KMS-11 (cell line): ENCODE data around the gene FLT3.

Source experiments
- H2AFZ ChIP-seq: fragments of 200-600 bp; sonication (generic); 2 replicates; pipeline ENCODE4 v1.6.1; 2016; ENCODE audit warnings: antibody characterized with exemption, mixed run types, low read depth
- H3K27ac ChIP-seq: fragments of 200-600 bp; sonication (generic); 2 replicates; pipeline ENCODE4 v1.6.1; 2016; ENCODE audit warnings: mild to moderate bottlenecking, mixed run types
- H3K27me3 ChIP-seq: fragments of 200-600 bp; sonication (generic); 2 replicates; pipeline ENCODE4 v1.6.1; 2017; ENCODE audit warnings: mild to moderate bottlenecking, low read depth, mixed run types, moderate library complexity; ENCODE audit not compliant: insufficient read depth
- H3K36me3 ChIP-seq: fragments of 200-600 bp; sonication (generic); 2 replicates; pipeline ENCODE4 v1.6.1; 2017; ENCODE audit warnings: mild to moderate bottlenecking, mixed run types; ENCODE audit not compliant: insufficient read depth
- H3K4me1 ChIP-seq: fragments of 200-600 bp; sonication (generic); 2 replicates; pipeline ENCODE4 v1.6.1; 2016; ENCODE audit warnings: mild to moderate bottlenecking, low read depth, mixed run types; ENCODE audit not compliant: poor library complexity, severe bottlenecking
- H3K4me2 ChIP-seq: fragments of 200-600 bp; sonication (generic); 2 replicates; pipeline ENCODE4 v1.7.0; 2016; ENCODE audit warnings: mild to moderate bottlenecking, mixed run types
- H3K4me3 ChIP-seq: fragments of 200-600 bp; sonication (generic); IDR thresholded peaks from 2 replicates; pipeline ENCODE4 v1.6.1; 2017; ENCODE audit warnings: low read depth, low read length, mixed read lengths; ENCODE audit not compliant: insufficient read depth
- H3K79me2 ChIP-seq: fragments of 200-600 bp; sonication (generic); 2 replicates; pipeline ENCODE4 v1.6.1; 2016; ENCODE audit warnings: low read depth, mixed run types; ENCODE audit not compliant: insufficient read depth
- H3K9ac ChIP-seq: fragments of 200-600 bp; sonication (generic); 2 replicates; pipeline ENCODE4 v1.6.1; 2016; ENCODE audit warnings: mild to moderate bottlenecking, mixed run types
- H4K20me1 ChIP-seq: fragments of 200-600 bp; sonication (generic); 2 replicates; pipeline ENCODE4 v1.6.1; 2016; ENCODE audit warnings: mild to moderate bottlenecking, mixed run types; ENCODE audit not compliant: insufficient read depth
- CTCF ChIP-seq: fragments of 200-600 bp; sonication (generic); conservative IDR thresholded peaks from 2 replicates; pipeline ENCODE4 v1.6.1; 2017; ENCODE audit warnings: low read depth, mild to moderate bottlenecking, antibody characterized with exemption, low read length, moderate library complexity, mixed read lengths

Gene FLT3

GRCh38 chr13:27991881-27992280 is 108.5 kb downstream of the FLT3 start:
- Histone ChIP-seq H3K79me2 (no peaks in the 10 kb centered on the region), H3K9ac (no peak overlapping the region), H3K36me3 (no peaks in the 10 kb centered on the region), H3K27ac (no peak overlapping the region), H3K4me2 (no peak overlapping the region), H3K4me3 (no peak overlapping the region), H3K27me3 (no peaks in the 10 kb centered on the region), H3K4me1 (no peaks in the 10 kb centered on the region), H2AFZ (no peak overlapping the region), H4K20me1 (no peaks in the 10 kb centered on the region)
- no peak for TF ChIP-seq CTCF

- H3K36me3 ChIP-seq = no peaks in the 10 kb centered on the region
- no peak within 1 kb of the TSS for H2AFZ ChIP-seq
- H3K9ac ChIP-seq = no peak within 1 kb of the TSS
- no peak within 1 kb of the TSS for H3K4me3 ChIP-seq
- no peaks in the 10 kb centered on the region for H3K79me2 ChIP-seq
- H3K27ac ChIP-seq = no peak within 1 kb of the TSS
- no peaks in the 10 kb centered on the region for H3K27me3 ChIP-seq
- TF ChIP-seq CTCF = no peak
- no peak within 1 kb of the TSS for H3K4me2 ChIP-seq
- no peaks in the 10 kb centered on the region for H4K20me1 ChIP-seq
- H3K4me1 ChIP-seq = no peaks in the 10 kb centered on the region
Measured at GRCh38 chr13:27988520-27988919, 111.9 kb downstream of the FLT3 start, which contains the start of gene URAD. Gene URAD (minus strand): TSS chr13:27988693. CDS start chr13:27988637, 56 bp downstream.

GRCh38 chr13:27985600-27985999 is 114.8 kb downstream of the FLT3 start:
- TF ChIP-seq CTCF = no peak
- H3K79me2 ChIP-seq = no peaks in the 10 kb centered on the region
- H2AFZ ChIP-seq = no peak overlapping the region
- no peak overlapping the region for H3K4me3 ChIP-seq
- H4K20me1 ChIP-seq = no peaks in the 10 kb centered on the region
- no peaks in the 10 kb centered on the region for H3K27me3 ChIP-seq
- H3K9ac ChIP-seq = no peak overlapping the region
- H3K27ac ChIP-seq = no peak overlapping the region
- H3K4me2 ChIP-seq = no peak overlapping the region
- no peaks in the 10 kb centered on the region for H3K36me3 ChIP-seq
- no peaks in the 10 kb centered on the region for H3K4me1 ChIP-seq

- no peak overlapping the region for H3K4me3 ChIP-seq
- H4K20me1 ChIP-seq = no peaks in the 10 kb centered on the region
- no peak overlapping the region for H2AFZ ChIP-seq
- no peaks in the 10 kb centered on the region for H3K79me2 ChIP-seq
- H3K4me2 ChIP-seq = no peak overlapping the region
- H3K27ac ChIP-seq = no peak overlapping the region
- no peaks in the 10 kb centered on the region for H3K27me3 ChIP-seq
- H3K4me1 ChIP-seq = no peaks in the 10 kb centered on the region
- no peaks in the 10 kb centered on the region for H3K36me3 ChIP-seq
- H3K9ac ChIP-seq = no peak overlapping the region
- no peak for TF ChIP-seq CTCF
Measured at GRCh38 chr13:27982361-27982760, 118.0 kb downstream of the FLT3 start.
